ENCODE results near the gene TMEM237. TPM values are rescaled to one million over a fixed set of nuclear protein-coding genes. Genes with fewer than 3 reads are reported as not detected.

The TMEM237 gene
- polyA plus RNA-seq, 1 of the 3 experiments (the other 2 are of a cell fraction) = 67.2 TPM

DNA sequence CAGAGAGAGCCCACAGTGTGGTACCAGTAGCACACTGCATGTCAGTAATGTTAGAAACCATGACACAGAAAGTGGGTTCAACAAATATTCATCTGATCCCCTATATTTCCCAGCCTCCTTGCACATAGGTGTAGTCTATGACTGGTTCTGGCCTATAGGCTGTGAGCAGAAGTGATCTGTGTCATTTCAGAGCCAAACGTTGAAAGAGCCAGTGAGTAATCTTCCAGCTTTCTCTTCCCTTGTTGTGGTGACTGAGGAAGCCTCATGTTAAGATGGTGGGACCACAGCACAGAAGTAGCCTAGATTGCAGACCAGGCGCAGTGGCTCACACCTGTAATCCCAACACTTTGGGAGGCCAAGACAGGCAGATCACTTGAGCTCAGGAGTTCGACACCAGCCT, 4.1 kb downstream of the TMEM237 start:
- Histone ChIP-seq H3K4me3 (ENCODE audit: low read depth in 2 of 2, low read length in 1 of 2) (no peak overlapping the region), H3K4me2 (no peak overlapping the region), H3K4me1 (ENCODE audit: control insufficient read depth in 1 of 2, insufficient read depth in 2 of 2, low read depth in 1 of 2, low read length in 1 of 2) (peaks cover 6 to 15% of the 10 kb centered on the region in 2 experiments; a peak in 3 of 4 replicates), H2AFZ (ENCODE audit: low read depth) (no peak overlapping the region), H3K9me3 (no peaks in the 10 kb centered on the region), H3F3A (replicated peaks; ENCODE audit: insufficient read depth) (peaks cover 14% of the 10 kb centered on the region), H3K9ac (no peak overlapping the region), H4K20me1 (ENCODE audit: insufficient read depth) (no peaks in the 10 kb centered on the region), H3K9me2 (no peaks in the 10 kb centered on the region), H3K27me3 (ENCODE audit: insufficient read depth) (no peaks in the 10 kb centered on the region), H3K36me3 (replicated peaks in 1 of 2; ENCODE audit: control insufficient read depth in 1 of 2, insufficient read depth in 2 of 2, low read length in 1 of 2) (peaks cover 45 to 48% of the 10 kb centered on the region in 2 experiments), H3K79me2 (ENCODE audit: insufficient read depth) (peaks cover 50% of the 10 kb centered on the region), H3K27ac (ENCODE audit: low read depth in 2 of 2, low read length in 1 of 2) (peak overlapping the region in 1 of 2 experiments; percentile 30; a peak in 2 of 4 replicates)
- ChIA-PET POLR2A (no interaction called here), CTCF (no interaction called here)
- TF ChIP-seq NFIC (IDR thresholded peaks at IDR 0.05; ENCODE audit: borderline replicate concordance) (no peak), FOSL2 (IDR thresholded peaks at IDR 0.05; ENCODE audit: borderline replicate concordance, low read depth) (no peak), YY1 (IDR thresholded peaks at IDR 0.05; ENCODE audit: low read depth) (no peak), MXI1 (IDR thresholded peaks at IDR 0.05; ENCODE audit: low read depth, low read length) (no peak), TEAD4 (IDR thresholded peaks at IDR 0.05; ENCODE audit: borderline replicate concordance, insufficient read depth) (no peak), EP300 (IDR thresholded peaks at IDR 0.05; ENCODE audit: borderline replicate concordance in 1 of 2, low read depth in 1 of 2, low read length in 1 of 2) (no peak), FOXJ3 (CRISPR knock-in tag; IDR thresholded peaks at IDR 0.05) (no peak), RFX5 (IDR thresholded peaks at IDR 0.05; ENCODE audit: low read length) (no peak), GATA2 (CRISPR knock-in tag; IDR thresholded peaks at IDR 0.05) (no peak)
- TF ChIP-seq, protein P1, sequence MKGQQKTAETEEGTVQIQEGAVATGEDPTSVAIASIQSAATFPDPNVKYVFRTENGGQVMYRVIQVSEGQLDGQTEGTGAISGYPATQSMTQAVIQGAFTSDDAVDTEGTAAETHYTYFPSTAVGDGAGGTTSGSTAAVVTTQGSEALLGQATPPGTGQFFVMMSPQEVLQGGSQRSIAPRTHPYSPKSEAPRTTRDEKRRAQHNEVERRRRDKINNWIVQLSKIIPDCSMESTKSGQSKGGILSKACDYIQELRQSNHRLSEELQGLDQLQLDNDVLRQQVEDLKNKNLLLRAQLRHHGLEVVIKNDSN (IDR thresholded peaks at IDR 0.05; ENCODE audit: borderline replicate concordance, low read depth) = no peak
- WGBS (ENCODE audit: low lambda C conversion rate) = 83% methylated on average over 3 of the region's 3 CpGs
- no peak for DNase-seq

DNA sequence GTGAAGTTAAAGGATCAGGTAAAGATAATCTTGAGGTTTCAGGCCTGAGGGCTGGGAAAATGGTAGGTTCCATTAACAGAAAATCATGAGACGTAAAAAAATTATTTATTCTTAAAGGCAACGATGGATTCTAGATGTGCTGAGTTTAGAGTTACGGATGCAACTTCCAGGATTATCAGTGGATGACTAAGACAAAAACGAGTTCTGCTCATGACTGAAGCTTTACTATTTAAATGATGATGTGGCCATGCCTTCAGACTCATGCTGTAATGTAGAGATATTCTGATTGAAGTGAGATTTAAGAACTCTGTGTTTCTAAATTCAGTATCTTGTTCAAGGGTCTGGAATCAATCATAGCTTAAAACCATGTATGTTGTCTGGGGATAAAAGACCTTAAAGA, 5.0 kb downstream of the TMEM237 start:
- no peak for DNase-seq
- Histone ChIP-seq H3K36me3 (replicated peaks in 1 of 2; ENCODE audit: control insufficient read depth in 1 of 2, insufficient read depth in 2 of 2, low read length in 1 of 2) (peaks cover 54 to 55% of the 10 kb centered on the region in 2 experiments), H3K9ac (no peak overlapping the region), H3K4me1 (ENCODE audit: control insufficient read depth in 1 of 2, insufficient read depth in 2 of 2, low read depth in 1 of 2, low read length in 1 of 2) (peaks cover 3 to 13% of the 10 kb centered on the region in 2 experiments; a peak in 3 of 4 replicates), H3K27me3 (ENCODE audit: insufficient read depth) (no peaks in the 10 kb centered on the region), H3K4me3 (ENCODE audit: low read depth in 2 of 2, low read length in 1 of 2) (no peak overlapping the region), H3K4me2 (no peak overlapping the region), H3K9me3 (no peaks in the 10 kb centered on the region), H4K20me1 (ENCODE audit: insufficient read depth) (no peaks in the 10 kb centered on the region), H3F3A (replicated peaks; ENCODE audit: insufficient read depth) (peaks cover 6% of the 10 kb centered on the region), H2AFZ (ENCODE audit: low read depth) (no peak overlapping the region), H3K9me2 (no peaks in the 10 kb centered on the region), H3K27ac (ENCODE audit: low read depth in 2 of 2, low read length in 1 of 2) (peak overlapping the region in 1 of 2 experiments; percentile 30; a peak in 2 of 4 replicates), H3K79me2 (ENCODE audit: insufficient read depth) (peaks cover 50% of the 10 kb centered on the region)
- ChIA-PET CTCF (no interaction called here), POLR2A (no interaction called here)
- WGBS (ENCODE audit: low lambda C conversion rate) = 41% methylated on average over 4 of the region's 4 CpGs
- TF ChIP-seq, protein P2, sequence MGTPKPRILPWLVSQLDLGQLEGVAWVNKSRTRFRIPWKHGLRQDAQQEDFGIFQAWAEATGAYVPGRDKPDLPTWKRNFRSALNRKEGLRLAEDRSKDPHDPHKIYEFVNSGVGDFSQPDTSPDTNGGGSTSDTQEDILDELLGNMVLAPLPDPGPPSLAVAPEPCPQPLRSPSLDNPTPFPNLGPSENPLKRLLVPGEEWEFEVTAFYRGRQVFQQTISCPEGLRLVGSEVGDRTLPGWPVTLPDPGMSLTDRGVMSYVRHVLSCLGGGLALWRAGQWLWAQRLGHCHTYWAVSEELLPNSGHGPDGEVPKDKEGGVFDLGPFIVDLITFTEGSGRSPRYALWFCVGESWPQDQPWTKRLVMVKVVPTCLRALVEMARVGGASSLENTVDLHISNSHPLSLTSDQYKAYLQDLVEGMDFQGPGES (IDR thresholded peaks at IDR 0.05; ENCODE audit: low read depth, low read length) = no peak
- TF ChIP-seq FOSL2 (IDR thresholded peaks at IDR 0.05; ENCODE audit: borderline replicate concordance, low read depth) (peak; percentile 22; the same call in 1 of the 2 replicates), TCF12 (IDR thresholded peaks at IDR 0.05) (peak; percentile 20; the same call in 1 of the 2 replicates), GABPA (IDR thresholded peaks at IDR 0.05; ENCODE audit: low read depth) (no peak), EP300 (IDR thresholded peaks at IDR 0.05; ENCODE audit: borderline replicate concordance in 1 of 2, low read depth in 1 of 2, low read length in 1 of 2) (no peak)
- TF ChIP-seq, protein P3, sequence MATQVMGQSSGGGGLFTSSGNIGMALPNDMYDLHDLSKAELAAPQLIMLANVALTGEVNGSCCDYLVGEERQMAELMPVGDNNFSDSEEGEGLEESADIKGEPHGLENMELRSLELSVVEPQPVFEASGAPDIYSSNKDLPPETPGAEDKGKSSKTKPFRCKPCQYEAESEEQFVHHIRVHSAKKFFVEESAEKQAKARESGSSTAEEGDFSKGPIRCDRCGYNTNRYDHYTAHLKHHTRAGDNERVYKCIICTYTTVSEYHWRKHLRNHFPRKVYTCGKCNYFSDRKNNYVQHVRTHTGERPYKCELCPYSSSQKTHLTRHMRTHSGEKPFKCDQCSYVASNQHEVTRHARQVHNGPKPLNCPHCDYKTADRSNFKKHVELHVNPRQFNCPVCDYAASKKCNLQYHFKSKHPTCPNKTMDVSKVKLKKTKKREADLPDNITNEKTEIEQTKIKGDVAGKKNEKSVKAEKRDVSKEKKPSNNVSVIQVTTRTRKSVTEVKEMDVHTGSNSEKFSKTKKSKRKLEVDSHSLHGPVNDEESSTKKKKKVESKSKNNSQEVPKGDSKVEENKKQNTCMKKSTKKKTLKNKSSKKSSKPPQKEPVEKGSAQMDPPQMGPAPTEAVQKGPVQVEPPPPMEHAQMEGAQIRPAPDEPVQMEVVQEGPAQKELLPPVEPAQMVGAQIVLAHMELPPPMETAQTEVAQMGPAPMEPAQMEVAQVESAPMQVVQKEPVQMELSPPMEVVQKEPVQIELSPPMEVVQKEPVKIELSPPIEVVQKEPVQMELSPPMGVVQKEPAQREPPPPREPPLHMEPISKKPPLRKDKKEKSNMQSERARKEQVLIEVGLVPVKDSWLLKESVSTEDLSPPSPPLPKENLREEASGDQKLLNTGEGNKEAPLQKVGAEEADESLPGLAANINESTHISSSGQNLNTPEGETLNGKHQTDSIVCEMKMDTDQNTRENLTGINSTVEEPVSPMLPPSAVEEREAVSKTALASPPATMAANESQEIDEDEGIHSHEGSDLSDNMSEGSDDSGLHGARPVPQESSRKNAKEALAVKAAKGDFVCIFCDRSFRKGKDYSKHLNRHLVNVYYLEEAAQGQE (IDR thresholded peaks at IDR 0.05; ENCODE audit: low read depth, low read length) = no peak
- TF ChIP-seq, protein P4, sequence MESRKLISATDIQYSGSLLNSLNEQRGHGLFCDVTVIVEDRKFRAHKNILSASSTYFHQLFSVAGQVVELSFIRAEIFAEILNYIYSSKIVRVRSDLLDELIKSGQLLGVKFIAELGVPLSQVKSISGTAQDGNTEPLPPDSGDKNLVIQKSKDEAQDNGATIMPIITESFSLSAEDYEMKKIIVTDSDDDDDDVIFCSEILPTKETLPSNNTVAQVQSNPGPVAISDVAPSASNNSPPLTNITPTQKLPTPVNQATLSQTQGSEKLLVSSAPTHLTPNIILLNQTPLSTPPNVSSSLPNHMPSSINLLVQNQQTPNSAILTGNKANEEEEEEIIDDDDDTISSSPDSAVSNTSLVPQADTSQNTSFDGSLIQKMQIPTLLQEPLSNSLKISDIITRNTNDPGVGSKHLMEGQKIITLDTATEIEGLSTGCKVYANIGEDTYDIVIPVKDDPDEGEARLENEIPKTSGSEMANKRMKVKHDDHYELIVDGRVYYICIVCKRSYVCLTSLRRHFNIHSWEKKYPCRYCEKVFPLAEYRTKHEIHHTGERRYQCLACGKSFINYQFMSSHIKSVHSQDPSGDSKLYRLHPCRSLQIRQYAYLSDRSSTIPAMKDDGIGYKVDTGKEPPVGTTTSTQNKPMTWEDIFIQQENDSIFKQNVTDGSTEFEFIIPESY (IDR thresholded peaks at IDR 0.05; ENCODE audit: borderline replicate concordance, low read depth) = no peak
- TF ChIP-seq, protein P5, sequence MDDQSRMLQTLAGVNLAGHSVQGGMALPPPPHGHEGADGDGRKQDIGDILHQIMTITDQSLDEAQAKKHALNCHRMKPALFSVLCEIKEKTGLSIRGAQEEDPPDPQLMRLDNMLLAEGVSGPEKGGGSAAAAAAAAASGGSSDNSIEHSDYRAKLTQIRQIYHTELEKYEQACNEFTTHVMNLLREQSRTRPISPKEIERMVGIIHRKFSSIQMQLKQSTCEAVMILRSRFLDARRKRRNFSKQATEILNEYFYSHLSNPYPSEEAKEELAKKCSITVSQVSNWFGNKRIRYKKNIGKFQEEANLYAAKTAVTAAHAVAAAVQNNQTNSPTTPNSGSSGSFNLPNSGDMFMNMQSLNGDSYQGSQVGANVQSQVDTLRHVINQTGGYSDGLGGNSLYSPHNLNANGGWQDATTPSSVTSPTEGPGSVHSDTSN (IDR thresholded peaks at IDR 0.05) = peak; percentile 22; the same call in 1 of the 2 replicates

Measured in SK-N-SH (cell line).